CD4-positive, alpha-beta T cell treated with Interleukin-12 subunit alpha and Interleukin-12 subunit beta, for 1 hour (primary cell): Measurements from ENCODE around the gene TAAR5.
A peak's percentile ranks its signal among the peaks of the same experiment; 100 is the strongest.
"Not testable (repeated sequence)": the region's sequence is repeated elsewhere in the genome, so short reads cannot be mapped to it uniquely, and the experiment has no call there.

ENCODE experiments used
- DNase-seq: peaks from one replicate; pipeline ENCODE4 v3.0.0-alpha.2; 2020

Gene TAAR5

GRCh38 chr6:132589454-132589853 is at the start of gene TAAR5:
Gene TAAR5 (minus strand): TSS chr6:132589741. CDS start chr6:132589686, 55 bp downstream.
- no peak for DNase-seq

GRCh38 chr6:132637135-132637534 is 47.6 kb upstream of the TAAR5 start:
- not testable (repeated sequence) for DNase-seq

GRCh38 chr6:132635906-132636305 is 46.4 kb upstream of the TAAR5 start:
- DNase-seq, result not testable (repeated sequence)

GRCh38 chr6:132635288-132635687 is 45.7 kb upstream of the TAAR5 start:
- not testable (repeated sequence) for DNase-seq

- no peak for DNase-seq
Measured at GRCh38 chr6:132634796-132635195, 45.3 kb upstream of the TAAR5 start.

GRCh38 chr6:132633362-132633761 is 43.8 kb upstream of the TAAR5 start:
- no peak for DNase-seq

GRCh38 chr6:132624175-132624574 is 34.6 kb upstream of the TAAR5 start, which contains the start of gene TAAR2:
Gene TAAR2 (minus strand): TSS chr6:132624275. CDS start chr6:132624275, 0 bp downstream.
- no peak for DNase-seq

- no peak for DNase-seq
Measured at GRCh38 chr6:132623106-132623845, 33.7 kb upstream of the TAAR5 start.

- no peak for DNase-seq
Measured at GRCh38 chr6:132616677-132617076, 27.1 kb upstream of the TAAR5 start.

- peak; percentile 5 for DNase-seq
Measured at GRCh38 chr6:132614554-132614953, 25.0 kb upstream of the TAAR5 start.

- peak; percentile 27 for DNase-seq
Measured at GRCh38 chr6:132612449-132613108, 23.0 kb upstream of the TAAR5 start.

- DNase-seq, result no peak
Measured at GRCh38 chr6:132611616-132612015, 22.1 kb upstream of the TAAR5 start.

GRCh38 chr6:132607544-132608233 is 18.1 kb upstream of the TAAR5 start:
- no peak for DNase-seq

GRCh38 chr6:132604635-132605152 is 15.2 kb upstream of the TAAR5 start:
- no peak for DNase-seq

- DNase-seq, result not testable (repeated sequence)
Measured at GRCh38 chr6:132600900-132601299, 11.4 kb upstream of the TAAR5 start.

GRCh38 chr6:132598473-132598872 is 8.9 kb upstream of the TAAR5 start:
- DNase-seq, result no peak

GRCh38 chr6:132596201-132596600 is 6.7 kb upstream of the TAAR5 start:
- DNase-seq, result no peak

- DNase-seq, result no peak
Measured at GRCh38 chr6:132592855-132593254, 3.3 kb upstream of the TAAR5 start.

GRCh38 chr6:132590362-132590761 is 821 bp upstream of the TAAR5 start:
- DNase-seq, result no peak

GRCh38 chr6:132587424-132587823 is 2.1 kb downstream of the TAAR5 start:
- peak; percentile 4 for DNase-seq

- no peak for DNase-seq
Measured at GRCh38 chr6:132584698-132585097, 4.8 kb downstream of the TAAR5 start.

GRCh38 chr6:132571774-132572173 is 17.8 kb downstream of the TAAR5 start:
- no peak for DNase-seq

GRCh38 chr6:132570221-132570777 is 19.2 kb downstream of the TAAR5 start, which contains the start of gene TAAR6:
Gene TAAR6 (plus strand): TSS chr6:132570322. CDS start chr6:132570322, 0 bp downstream.
- no peak for DNase-seq
